Liver (tissue), 9 donors: Measurements from ENCODE around the gene TMEM139. TPM values are rescaled to one million over a fixed set of nuclear protein-coding genes. Genes with fewer than 3 reads are reported as not detected.

ENCODE experiments used
- DNase-seq: peaks from one replicate; pipeline ENCODE4 v3.0.0-alpha.2; 2017; ENCODE audit warnings: low spot score
- H3K27ac ChIP-seq, 2 donors: one replicate each; pipeline ENCODE4 v1.7.0; 2013; ENCODE audit warnings: inconsistent platforms in 2 of 2, low read length in 2 of 2, control low read depth in 1 of 2, low read depth in 1 of 2, mild to moderate bottlenecking in 1 of 2
- H3K27me3 ChIP-seq, 4 donors: one replicate each; pipeline versions ENCODE4 v1.6.1 to v1.7.0; 2013; ENCODE audit warnings: low read length in 3 of 4, inconsistent platforms in 1 of 4, mild to moderate bottlenecking in 1 of 4, moderate library complexity in 1 of 4; ENCODE audit not compliant: control insufficient read depth in 4 of 4, insufficient read depth in 4 of 4
- H3K36me3 ChIP-seq, 4 donors: one replicate each; pipeline versions ENCODE4 v1.6.1 to v1.7.0; 2013; ENCODE audit warnings: low read length in 3 of 4, mild to moderate bottlenecking in 3 of 4, low read depth in 1 of 4, moderate library complexity in 1 of 4; ENCODE audit not compliant: control insufficient read depth in 4 of 4, insufficient read depth in 3 of 4
- H3K4me1 ChIP-seq, 4 donors: one replicate each; pipeline versions ENCODE4 v1.6.1 to v1.7.0; 2013; ENCODE audit warnings: low read length in 3 of 4, mild to moderate bottlenecking in 3 of 4, moderate library complexity in 1 of 4; ENCODE audit not compliant: control insufficient read depth in 4 of 4, insufficient read depth in 4 of 4
- H3K4me3 ChIP-seq, 3 donors: one replicate each; pipeline versions ENCODE4 v1.6.1 to v1.7.0; 2013; ENCODE audit warnings: low read length in 3 of 3, control low read depth in 1 of 3, low read depth in 1 of 3, mild to moderate bottlenecking in 1 of 3
- H3K9ac ChIP-seq, 2 donors: one replicate each; pipeline ENCODE4 v1.7.0; 2013; ENCODE audit warnings: low read length in 2 of 2, mild to moderate bottlenecking in 2 of 2, moderate library complexity in 2 of 2, control low read depth in 1 of 2, low read depth in 1 of 2
- H3K9me3 ChIP-seq, 4 donors: one replicate each; pipeline versions ENCODE4 v1.6.1 to v1.7.0; 2013; ENCODE audit warnings: low read length in 3 of 4; ENCODE audit not compliant: control insufficient read depth in 4 of 4
- CTCF ChIP-seq: fragments of 150-350 bp; IDR thresholded peaks from 2 replicates; pipeline ENCODE4 v1.5.1; 2017; ENCODE audit warnings: improper control_type of control experiment, low read depth, low read length; ENCODE audit not compliant: missing input control
- EGR1 ChIP-seq, 2 donors: IDR thresholded peaks; 2 replicates each; pipeline ENCODE4 v1.6.1; 2016 to 2018; ENCODE audit warnings: antibody characterized with exemption in 2 of 2, low read depth in 2 of 2
- FOXA1 ChIP-seq: IDR thresholded peaks from 2 replicates; pipeline ENCODE4 v1.6.1; 2016; ENCODE audit warnings: antibody characterized with exemption
- FOXA2 ChIP-seq: IDR thresholded peaks from 2 replicates; pipeline ENCODE4 v1.6.1; 2016; ENCODE audit warnings: antibody characterized with exemption
- GABPA ChIP-seq, 2 donors: IDR thresholded peaks in 1 of 2; conservative IDR thresholded peaks in 1 of 2; 2 replicates each; pipeline ENCODE4 v1.6.1; 2016; ENCODE audit warnings: antibody characterized with exemption in 2 of 2, mild to moderate bottlenecking in 1 of 2, moderate library complexity in 1 of 2
- HNF4A ChIP-seq, 2 donors: conservative IDR thresholded peaks; 2 replicates each; pipeline ENCODE4 v1.6.1; 2016; ENCODE audit warnings: antibody characterized with exemption in 2 of 2, mild to moderate bottlenecking in 2 of 2
- HNF4G ChIP-seq: IDR thresholded peaks from 2 replicates; pipeline ENCODE4 v1.6.1; 2016; ENCODE audit warnings: antibody characterized with exemption
- JUND ChIP-seq, 2 donors: IDR thresholded peaks; 2 replicates each; pipeline ENCODE4 v1.6.1; 2016; ENCODE audit warnings: antibody characterized with exemption in 2 of 2
- MAX ChIP-seq: IDR thresholded peaks from 2 replicates; pipeline ENCODE4 v1.6.1; 2016; ENCODE audit warnings: antibody characterized with exemption
- RAD21 ChIP-seq, 2 donors: IDR thresholded peaks; 2 replicates each; pipeline ENCODE4 v1.6.1; 2016; ENCODE audit warnings: antibody characterized with exemption in 2 of 2, mild to moderate bottlenecking in 2 of 2
- RXRA ChIP-seq, 2 donors: IDR thresholded peaks; 2 replicates each; pipeline ENCODE4 v1.6.1; 2017 to 2018; ENCODE audit warnings: antibody characterized with exemption in 2 of 2, mild to moderate bottlenecking in 1 of 2
- TAF1 ChIP-seq: conservative IDR thresholded peaks from 2 replicates; pipeline ENCODE4 v1.6.1; 2016; ENCODE audit warnings: antibody characterized with exemption, mild to moderate bottlenecking
- YY1 ChIP-seq: IDR thresholded peaks from 2 replicates; pipeline ENCODE4 v1.6.1; 2016; ENCODE audit warnings: antibody characterized with exemption, mild to moderate bottlenecking
- whole genome bisulfite sequencing: extraction: QIAGEN DNeasy Blood & Tissue Kit; methylation state at CpG from one replicate; pipeline ENCODE4 v1.1.7; 2013; 5-methylcytosine and 5-hydroxymethylcytosine counted together
- polyA plus RNA-seq, 2 donors: library from polyadenylated mRNA; stranded (reverse) in 1 of 2; unstranded in 1 of 2; fragments of 200-250 nt in 1 of 2; fragments of >200 nt in 1 of 2; fragmentation: Nextera tagmentation in 1 of 2; extraction: Ambion mirVana in 1 of 2; gene quantifications; one replicate each; pipeline versions ENCODE4 v1.2.1 to v1.2.3, GENCODE V29; 2013 to 2015
- total RNA-seq, 2 donors: library from RNA; depleted of rRNA; stranded (reverse); fragments of >200 nt; gene quantifications; one replicate each; pipeline ENCODE4 v1.2.3, GENCODE V29; 2014
- TF ChIP-seq, protein P1 (sequence below): IDR thresholded peaks from 2 replicates; pipeline ENCODE4 v1.6.1; 2016; ENCODE audit warnings: antibody characterized with exemption
- TF ChIP-seq, protein P2 (sequence below): IDR thresholded peaks from 2 replicates; pipeline ENCODE4 v1.6.1; 2016; ENCODE audit warnings: antibody characterized with exemption
- TF ChIP-seq, protein P3 (sequence below): IDR thresholded peaks from 2 replicates; pipeline ENCODE4 v1.6.1; 2016; ENCODE audit warnings: antibody characterized with exemption, mild to moderate bottlenecking
- donor health status: healthy.
- donor health status: healthy.
- donor health status: healthy.
- donor health status: healthy.
- donor health status: healthy.

Gene TMEM139
- total and polyA plus RNA-seq, 4 donors: 3.0 to 8.6 (median 5.5) TPM

DNA sequence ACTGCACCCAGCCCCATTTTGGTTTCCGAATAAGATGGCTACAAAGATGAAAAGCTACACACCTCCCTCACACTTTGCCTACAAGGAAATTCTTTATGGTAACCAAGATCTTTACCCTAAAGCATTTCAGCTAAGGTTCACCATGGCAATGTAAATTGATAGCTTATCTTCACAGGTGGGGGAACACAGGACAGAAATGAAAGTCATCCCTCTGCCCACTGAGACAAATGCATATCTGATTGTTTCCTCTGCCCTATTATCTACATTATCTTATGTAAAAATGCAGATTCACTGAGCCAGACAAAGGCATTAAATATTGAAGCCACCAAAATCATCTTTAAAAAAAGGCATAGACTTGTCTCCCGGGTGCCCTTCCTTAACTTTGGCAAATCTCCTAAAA lies 3.2 kb upstream of the TMEM139 start:
- Histone ChIP-seq H3K4me1 (peaks cover 0 to 24% (median 14%) of the 10 kb centered on the region in 4 donors), H3K36me3 (no peaks in the 10 kb centered on the region), H3K27me3 (no peaks in the 10 kb centered on the region), H3K4me3 (no peak overlapping the region), H3K27ac (no peak overlapping the region), H3K9ac (no peak overlapping the region), H3K9me3 (no peaks in the 10 kb centered on the region)
- TF ChIP-seq, protein P1, sequence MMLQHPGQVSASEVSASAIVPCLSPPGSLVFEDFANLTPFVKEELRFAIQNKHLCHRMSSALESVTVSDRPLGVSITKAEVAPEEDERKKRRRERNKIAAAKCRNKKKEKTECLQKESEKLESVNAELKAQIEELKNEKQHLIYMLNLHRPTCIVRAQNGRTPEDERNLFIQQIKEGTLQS: no peak
- DNase-seq: no peak
- WGBS: 93% methylated on average over 2 of the region's 2 CpGs

DNA sequence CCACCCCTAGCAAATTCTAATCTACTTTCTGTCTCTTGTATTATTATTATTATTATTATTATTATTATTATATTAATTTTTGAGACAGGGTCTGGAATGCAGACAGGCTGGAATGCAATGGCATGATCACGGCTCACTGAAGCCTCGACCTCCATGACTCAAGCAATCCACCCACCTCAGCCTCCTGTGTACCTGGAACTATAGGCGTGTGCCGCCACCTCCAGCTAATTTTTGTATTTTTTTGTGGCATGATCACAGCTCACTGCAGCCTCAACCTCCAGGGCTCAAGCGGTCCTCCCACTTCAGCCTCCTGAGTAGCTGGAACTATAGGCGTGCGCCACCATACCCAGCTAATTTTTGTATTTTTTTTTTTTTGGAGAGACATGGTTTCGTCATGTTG lies 2.6 kb upstream of the TMEM139 start:
- H3K9me3 ChIP-seq: no peaks in the 10 kb centered on the region
- H3K27me3 ChIP-seq: no peaks in the 10 kb centered on the region
- no peaks in the 10 kb centered on the region for H3K36me3 ChIP-seq
- H3K9ac ChIP-seq: no peak overlapping the region
- peaks cover 0 to 24% (median 14%) of the 10 kb centered on the region in 4 donors for H3K4me1 ChIP-seq
- TF ChIP-seq FOXA2: no peak
- no peak overlapping the region for H3K27ac ChIP-seq
- DNase-seq: no peak
- 96% methylated on average over 8 of the region's 8 CpGs for WGBS
- no peak overlapping the region for H3K4me3 ChIP-seq

GRCh38 chr7:143283381-143283780 lies 1.4 kb upstream of the TMEM139 start:
- no peak for DNase-seq
- WGBS: 84% methylated on average over 4 of the region's 4 CpGs
- Histone ChIP-seq H3K9ac (no peak overlapping the region), H3K36me3 (no peaks in the 10 kb centered on the region), H3K4me3 (no peak overlapping the region), H3K27me3 (no peaks in the 10 kb centered on the region), H3K27ac (no peak overlapping the region), H3K9me3 (no peaks in the 10 kb centered on the region), H3K4me1 (peaks cover 6 to 30% (median 18%) of the 10 kb centered on the region in 4 donors)
- TF ChIP-seq JUND (IDR thresholded peaks at IDR 0.05) (no peak), CTCF (no peak), GABPA (IDR thresholded peaks at IDR 0.05 in 1 of 2, conservative IDR thresholded peaks at IDR 0.05 in 1 of 2) (no peak), YY1 (no peak), EGR1 (IDR thresholded peaks at IDR 0.05; ENCODE audit: low read depth in 2 of 2) (no peak), HNF4A (conservative IDR thresholded peaks at IDR 0.05) (no peak), FOXA2 (no peak), MAX (no peak), RAD21 (IDR thresholded peaks at IDR 0.05) (no peak), HNF4G (no peak), FOXA1 (no peak), RXRA (IDR thresholded peaks at IDR 0.05) (no peak), TAF1 (no peak)
- TF ChIP-seq, protein P1: no peak
- TF ChIP-seq, protein P2, sequence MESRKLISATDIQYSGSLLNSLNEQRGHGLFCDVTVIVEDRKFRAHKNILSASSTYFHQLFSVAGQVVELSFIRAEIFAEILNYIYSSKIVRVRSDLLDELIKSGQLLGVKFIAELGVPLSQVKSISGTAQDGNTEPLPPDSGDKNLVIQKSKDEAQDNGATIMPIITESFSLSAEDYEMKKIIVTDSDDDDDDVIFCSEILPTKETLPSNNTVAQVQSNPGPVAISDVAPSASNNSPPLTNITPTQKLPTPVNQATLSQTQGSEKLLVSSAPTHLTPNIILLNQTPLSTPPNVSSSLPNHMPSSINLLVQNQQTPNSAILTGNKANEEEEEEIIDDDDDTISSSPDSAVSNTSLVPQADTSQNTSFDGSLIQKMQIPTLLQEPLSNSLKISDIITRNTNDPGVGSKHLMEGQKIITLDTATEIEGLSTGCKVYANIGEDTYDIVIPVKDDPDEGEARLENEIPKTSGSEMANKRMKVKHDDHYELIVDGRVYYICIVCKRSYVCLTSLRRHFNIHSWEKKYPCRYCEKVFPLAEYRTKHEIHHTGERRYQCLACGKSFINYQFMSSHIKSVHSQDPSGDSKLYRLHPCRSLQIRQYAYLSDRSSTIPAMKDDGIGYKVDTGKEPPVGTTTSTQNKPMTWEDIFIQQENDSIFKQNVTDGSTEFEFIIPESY: no peak
- TF ChIP-seq, protein P3, sequence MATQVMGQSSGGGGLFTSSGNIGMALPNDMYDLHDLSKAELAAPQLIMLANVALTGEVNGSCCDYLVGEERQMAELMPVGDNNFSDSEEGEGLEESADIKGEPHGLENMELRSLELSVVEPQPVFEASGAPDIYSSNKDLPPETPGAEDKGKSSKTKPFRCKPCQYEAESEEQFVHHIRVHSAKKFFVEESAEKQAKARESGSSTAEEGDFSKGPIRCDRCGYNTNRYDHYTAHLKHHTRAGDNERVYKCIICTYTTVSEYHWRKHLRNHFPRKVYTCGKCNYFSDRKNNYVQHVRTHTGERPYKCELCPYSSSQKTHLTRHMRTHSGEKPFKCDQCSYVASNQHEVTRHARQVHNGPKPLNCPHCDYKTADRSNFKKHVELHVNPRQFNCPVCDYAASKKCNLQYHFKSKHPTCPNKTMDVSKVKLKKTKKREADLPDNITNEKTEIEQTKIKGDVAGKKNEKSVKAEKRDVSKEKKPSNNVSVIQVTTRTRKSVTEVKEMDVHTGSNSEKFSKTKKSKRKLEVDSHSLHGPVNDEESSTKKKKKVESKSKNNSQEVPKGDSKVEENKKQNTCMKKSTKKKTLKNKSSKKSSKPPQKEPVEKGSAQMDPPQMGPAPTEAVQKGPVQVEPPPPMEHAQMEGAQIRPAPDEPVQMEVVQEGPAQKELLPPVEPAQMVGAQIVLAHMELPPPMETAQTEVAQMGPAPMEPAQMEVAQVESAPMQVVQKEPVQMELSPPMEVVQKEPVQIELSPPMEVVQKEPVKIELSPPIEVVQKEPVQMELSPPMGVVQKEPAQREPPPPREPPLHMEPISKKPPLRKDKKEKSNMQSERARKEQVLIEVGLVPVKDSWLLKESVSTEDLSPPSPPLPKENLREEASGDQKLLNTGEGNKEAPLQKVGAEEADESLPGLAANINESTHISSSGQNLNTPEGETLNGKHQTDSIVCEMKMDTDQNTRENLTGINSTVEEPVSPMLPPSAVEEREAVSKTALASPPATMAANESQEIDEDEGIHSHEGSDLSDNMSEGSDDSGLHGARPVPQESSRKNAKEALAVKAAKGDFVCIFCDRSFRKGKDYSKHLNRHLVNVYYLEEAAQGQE: no peak
